SK-N-SH treated with all-trans-retinoic acid at 6 μM for 48 hours (cell line): ENCODE data around the gene OSCAR.

ENCODE experiments used
- BACH2 ChIP-seq: fragments of 250-450 bp; sonication (Bioruptor Pico); IDR thresholded peaks from 2 replicates; pipeline ENCODE4 v1.9.0; 2021; ENCODE audit warnings: mild to moderate bottlenecking, borderline replicate concordance
- GLIS3 ChIP-seq: fragments of 250-450 bp; sonication (Bioruptor Pico); IDR thresholded peaks from 2 replicates; pipeline ENCODE4 v1.5.0; 2020; ENCODE audit warnings: mild to moderate bottlenecking, moderate library complexity
- OSR1 ChIP-seq: fragments of 250-450 bp; sonication (Bioruptor Pico); IDR thresholded peaks from 2 replicates; pipeline ENCODE4 v1.8.0; 2022; ENCODE audit warnings: moderate library complexity, mild to moderate bottlenecking, inconsistent platforms
- ZC3H10 ChIP-seq: fragments of 250-450 bp; sonication (Bioruptor Pico); IDR thresholded peaks from 2 replicates; pipeline ENCODE4 v1.5.1; 2021; ENCODE audit warnings: mild to moderate bottlenecking, moderate library complexity
- ZFP30 ChIP-seq: fragments of 450-650 bp; formaldehyde crosslinking; IDR thresholded peaks from 2 replicates; pipeline ENCODE4 v1.5.0; 2022; ENCODE audit warnings: mild to moderate bottlenecking, moderate library complexity
- ZNF565 ChIP-seq: fragments of 450-650 bp; formaldehyde crosslinking; conservative IDR thresholded peaks from 2 replicates; pipeline ENCODE4 v1.5.0; 2020; ENCODE audit warnings: low read depth, mild to moderate bottlenecking, moderate library complexity
- ZNF70 ChIP-seq: fragments of 450-650 bp; formaldehyde crosslinking; IDR thresholded peaks from 2 replicates; pipeline ENCODE4 v1.5.0; 2020; ENCODE audit warnings: mild to moderate bottlenecking, moderate library complexity
- TF ChIP-seq, protein P1 (sequence below): fragments of 250-450 bp; sonication (Bioruptor Pico); IDR thresholded peaks from 2 replicates; pipeline ENCODE4 v1.8.0; 2020; ENCODE audit warnings: mild to moderate bottlenecking, moderate library complexity, borderline replicate concordance

DNA sequence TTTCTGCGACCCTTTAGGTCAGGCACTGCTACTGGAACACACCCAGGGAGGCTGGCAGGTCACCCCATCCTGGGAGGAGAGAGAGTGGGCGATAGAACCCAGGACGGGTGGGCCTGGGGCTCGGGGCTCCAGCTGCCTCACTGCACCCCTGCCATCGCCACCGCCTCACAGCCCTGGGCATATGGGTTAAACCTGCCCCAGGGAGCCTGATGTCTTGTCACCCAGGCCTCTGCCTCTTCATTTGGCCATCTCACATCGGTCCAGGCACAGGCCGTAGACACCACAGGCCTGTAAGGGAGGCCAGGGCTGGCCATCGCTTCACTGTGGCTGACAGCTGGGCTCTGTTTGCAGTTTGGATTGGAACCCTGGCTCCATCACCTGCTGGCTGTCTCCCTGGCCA, 25.1 kb upstream of the OSCAR start:
- TF ChIP-seq GLIS3 (CRISPR knock-in tag): no peak
- no peak for TF ChIP-seq ZC3H10 (CRISPR knock-in tag)
- TF ChIP-seq BACH2 (CRISPR knock-in tag): no peak
- TF ChIP-seq ZNF70: no peak
- no peak for TF ChIP-seq ZNF565 (CRISPR knock-in tag)
- TF ChIP-seq ZFP30 (CRISPR knock-in tag): no peak
- TF ChIP-seq OSR1 (CRISPR knock-in tag): no peak
- TF ChIP-seq, protein P1, sequence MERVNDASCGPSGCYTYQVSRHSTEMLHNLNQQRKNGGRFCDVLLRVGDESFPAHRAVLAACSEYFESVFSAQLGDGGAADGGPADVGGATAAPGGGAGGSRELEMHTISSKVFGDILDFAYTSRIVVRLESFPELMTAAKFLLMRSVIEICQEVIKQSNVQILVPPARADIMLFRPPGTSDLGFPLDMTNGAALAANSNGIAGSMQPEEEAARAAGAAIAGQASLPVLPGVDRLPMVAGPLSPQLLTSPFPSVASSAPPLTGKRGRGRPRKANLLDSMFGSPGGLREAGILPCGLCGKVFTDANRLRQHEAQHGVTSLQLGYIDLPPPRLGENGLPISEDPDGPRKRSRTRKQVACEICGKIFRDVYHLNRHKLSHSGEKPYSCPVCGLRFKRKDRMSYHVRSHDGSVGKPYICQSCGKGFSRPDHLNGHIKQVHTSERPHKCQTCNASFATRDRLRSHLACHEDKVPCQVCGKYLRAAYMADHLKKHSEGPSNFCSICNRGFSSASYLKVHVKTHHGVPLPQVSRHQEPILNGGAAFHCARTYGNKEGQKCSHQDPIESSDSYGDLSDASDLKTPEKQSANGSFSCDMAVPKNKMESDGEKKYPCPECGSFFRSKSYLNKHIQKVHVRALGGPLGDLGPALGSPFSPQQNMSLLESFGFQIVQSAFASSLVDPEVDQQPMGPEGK (CRISPR knock-in tag): no peak
